ENCODE results near the gene TRAF2.

Gene TRAF2

GRCh38 chr9:136945333-136946227 is 59.3 kb downstream of the TRAF2 start:
- DNase-seq (ENCODE audit: low read depth in 1 of 2, low spot score in 1 of 2) = no peak
- no peaks in the 10 kb centered on the region for H3K27me3 ChIP-seq (ENCODE audit: insufficient read depth, poor library complexity, severe bottlenecking)
- no peak for TF ChIP-seq CTCF (IDR thresholded peaks at IDR 0.05; ENCODE audit: insufficient read depth, low read length)
- TF ChIP-seq POLR2AphosphoS5 (IDR thresholded peaks at IDR 0.05; ENCODE audit: low read depth) = no peak
- no peak for TF ChIP-seq SPI1 (IDR thresholded peaks at IDR 0.05; ENCODE audit: borderline replicate concordance, low read depth)
- no peak for TF ChIP-seq GABPA (IDR thresholded peaks at IDR 0.05; ENCODE audit: low read depth)
- no peak for TF ChIP-seq REST (IDR thresholded peaks at IDR 0.05; ENCODE audit: insufficient replicate concordance, low read depth)
- no peak overlapping the region for H3K27ac ChIP-seq (replicated peaks)
- H3K4me3 ChIP-seq (replicated peaks; ENCODE audit: insufficient read depth, low read length) = no peak overlapping the region

- DNase-seq (ENCODE audit: low read depth in 1 of 2, low spot score in 1 of 2) = no peak
- TF ChIP-seq SPI1 (IDR thresholded peaks at IDR 0.05; ENCODE audit: borderline replicate concordance, low read depth) = no peak
- TF ChIP-seq POLR2AphosphoS5 (IDR thresholded peaks at IDR 0.05; ENCODE audit: low read depth) = no peak
- TF ChIP-seq GABPA (IDR thresholded peaks at IDR 0.05; ENCODE audit: low read depth) = no peak
- no peak for TF ChIP-seq REST (IDR thresholded peaks at IDR 0.05; ENCODE audit: insufficient replicate concordance, low read depth)
- TF ChIP-seq CTCF (IDR thresholded peaks at IDR 0.05; ENCODE audit: insufficient read depth, low read length) = no peak
- H3K4me3 ChIP-seq (replicated peaks; ENCODE audit: insufficient read depth, low read length) = no peak overlapping the region
- no peaks in the 10 kb centered on the region for H3K27me3 ChIP-seq (ENCODE audit: insufficient read depth, poor library complexity, severe bottlenecking)
- H3K27ac ChIP-seq (replicated peaks) = no peak overlapping the region
These were observed 60.1 kb downstream of the TRAF2 start for GRCh38 chr9:136946228-136947027.

- Histone ChIP-seq H3K4me3 (replicated peaks; ENCODE audit: insufficient read depth, low read length) (no peak overlapping the region), H3K27ac (replicated peaks) (no peak overlapping the region), H3K27me3 (ENCODE audit: insufficient read depth, poor library complexity, severe bottlenecking) (no peaks in the 10 kb centered on the region)
- DNase-seq (ENCODE audit: low read depth in 1 of 2, low spot score in 1 of 2) = no peak
- TF ChIP-seq REST (IDR thresholded peaks at IDR 0.05; ENCODE audit: insufficient replicate concordance, low read depth) (no peak), SPI1 (IDR thresholded peaks at IDR 0.05; ENCODE audit: borderline replicate concordance, low read depth) (no peak), POLR2AphosphoS5 (IDR thresholded peaks at IDR 0.05; ENCODE audit: low read depth) (no peak), CTCF (IDR thresholded peaks at IDR 0.05; ENCODE audit: insufficient read depth, low read length) (no peak), GABPA (IDR thresholded peaks at IDR 0.05; ENCODE audit: low read depth) (no peak)
These were observed 60.9 kb downstream of the TRAF2 start for GRCh38 chr9:136947028-136947891.
